Endometrium (tissue), 2 donors: ENCODE measurements around the gene BDH1.
"Not testable (repeated sequence)": the region's sequence is repeated elsewhere in the genome, so short reads cannot be mapped to it uniquely, and the experiment has no call there.

Experiments used
- FAIRE-seq: peaks from 2 replicates; lab custom pipeline; 2012; peaks lifted over from hg19 to GRCh38; lab: Jason Lieb, UNC
- donor health status: control.
- donor health status: control.

Gene BDH1

DNA sequence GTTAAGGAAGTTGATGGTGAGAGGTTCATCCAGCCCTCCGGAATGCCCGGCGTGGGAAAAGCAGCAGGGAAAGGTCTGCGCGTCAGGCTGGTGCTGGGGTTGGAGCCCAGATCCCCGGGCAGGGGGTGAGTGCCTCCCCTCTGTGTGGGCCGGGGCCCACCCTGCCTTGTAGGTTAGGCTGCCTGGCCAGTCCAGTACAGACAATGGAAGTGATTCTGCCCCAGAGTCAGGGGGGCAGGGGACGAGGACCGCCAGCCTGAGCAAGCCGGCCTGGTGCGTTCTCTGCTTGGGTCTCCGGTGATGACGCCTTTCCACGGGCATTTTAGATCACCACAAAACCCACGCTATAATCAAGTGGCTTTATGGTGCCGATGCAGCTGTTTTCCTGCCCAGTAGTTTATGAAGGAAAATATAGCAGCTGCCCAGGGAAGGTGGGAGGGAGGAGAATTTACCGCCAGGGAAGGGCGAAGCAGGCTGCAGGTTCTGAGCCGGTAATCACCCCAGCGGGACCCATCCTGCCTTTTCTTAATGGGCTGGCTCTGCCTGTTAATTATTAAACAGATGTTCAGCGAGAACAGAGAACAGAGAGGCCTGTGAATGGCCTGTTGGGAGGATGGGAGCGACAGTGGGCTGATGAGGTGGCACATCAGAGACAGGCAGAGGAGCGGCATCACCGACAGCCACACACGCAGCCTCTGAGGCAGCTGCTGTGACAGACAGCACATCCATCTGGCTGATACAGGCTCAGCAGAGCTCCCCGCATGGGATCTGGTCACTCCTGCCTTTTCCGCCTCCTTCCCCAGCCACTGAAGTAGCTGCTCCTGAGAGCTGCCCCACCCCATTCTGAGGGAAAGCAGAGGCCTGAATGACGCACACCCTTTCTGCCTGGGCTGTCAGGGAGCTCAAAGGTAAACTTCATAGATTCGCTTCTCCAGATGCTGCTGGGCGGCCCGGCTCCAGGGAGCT, 35.2 kb downstream of the BDH1 start:
- no peak for FAIRE-seq

DNA sequence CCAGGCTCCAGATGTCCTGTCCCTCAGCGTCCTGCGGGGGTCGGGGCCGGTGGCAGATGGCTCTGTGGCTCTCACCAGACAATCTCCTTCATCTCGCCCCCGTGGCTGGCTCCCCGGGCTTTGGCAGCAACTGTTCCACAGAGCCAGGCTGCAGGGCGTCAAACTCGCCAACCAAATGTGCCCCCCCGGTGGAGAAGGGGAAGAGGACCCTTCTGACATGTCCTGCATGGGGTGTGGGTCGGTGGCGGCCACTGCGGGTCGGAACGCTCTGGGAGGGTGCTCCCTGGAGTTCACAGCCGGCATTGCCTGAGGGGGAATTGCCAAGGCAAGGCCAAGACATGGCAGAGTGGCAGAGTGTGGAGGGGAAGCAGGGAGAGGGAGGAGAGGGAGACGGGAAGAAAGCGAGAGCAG, 36.0 kb downstream of the BDH1 start:
- FAIRE-seq, result no peak

DNA sequence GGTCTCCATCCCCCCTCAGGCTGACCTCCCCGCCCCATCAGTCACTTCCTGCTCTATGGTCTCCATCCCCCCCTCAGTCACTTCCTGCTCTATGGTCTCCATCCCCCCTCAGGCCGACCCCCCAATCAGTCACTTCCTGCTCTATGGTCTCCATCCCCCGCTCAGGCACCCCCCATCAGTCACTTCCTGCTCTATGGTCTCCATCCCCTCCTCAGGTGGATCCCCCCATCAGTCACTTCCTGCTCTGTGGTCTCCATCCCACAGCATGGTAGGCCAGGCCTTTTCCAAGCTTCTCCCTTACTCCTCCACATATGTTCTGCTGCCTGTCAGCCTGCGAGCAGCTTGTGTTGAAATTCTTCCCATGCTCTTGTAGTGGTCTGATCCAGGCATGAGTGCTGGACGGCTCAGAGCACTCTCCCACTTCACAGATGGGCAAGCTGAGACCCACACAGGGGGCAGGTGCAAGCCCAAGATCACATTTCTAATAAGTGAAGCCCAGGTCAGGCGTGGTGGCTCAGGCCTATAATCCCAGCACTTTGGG, 36.8 kb downstream of the BDH1 start:
- FAIRE-seq, result no peak

DNA sequence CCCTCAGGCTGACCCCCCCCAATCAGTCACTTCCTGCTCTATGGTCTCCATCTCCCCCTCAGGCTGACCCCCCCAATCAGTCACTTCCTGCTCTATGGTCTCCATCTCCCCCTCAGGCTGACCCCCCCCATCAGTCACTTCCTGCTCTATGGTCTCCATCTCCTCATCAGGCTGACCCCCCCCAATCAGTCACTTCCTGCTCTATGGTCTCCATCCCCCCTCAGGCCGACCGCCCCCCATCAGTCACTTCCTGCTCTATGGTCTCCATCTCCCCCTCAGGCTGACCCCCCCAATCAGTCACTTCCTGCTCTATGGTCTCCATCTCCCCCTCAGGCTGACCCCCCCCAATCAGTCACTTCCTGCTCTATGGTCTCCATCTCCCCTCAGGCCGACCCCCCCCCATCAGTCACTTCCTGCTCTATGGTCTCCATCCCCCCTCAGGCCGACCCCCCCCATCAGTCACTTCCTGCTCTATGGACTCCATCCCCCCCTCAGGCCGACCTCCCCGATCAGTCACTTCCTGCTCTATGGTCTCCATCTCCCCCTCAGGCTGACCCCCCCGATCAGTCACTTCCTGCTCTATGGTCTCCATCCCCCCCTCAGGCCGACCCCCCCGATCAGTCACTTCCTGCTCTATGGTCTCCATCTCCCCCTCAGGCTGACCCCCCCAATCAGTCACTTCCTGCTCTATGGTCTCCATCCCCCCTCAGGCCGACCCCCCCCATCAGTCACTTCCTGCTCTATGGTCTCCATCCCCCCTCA, 37.7 kb downstream of the BDH1 start:
- not testable (repeated sequence) for FAIRE-seq

DNA sequence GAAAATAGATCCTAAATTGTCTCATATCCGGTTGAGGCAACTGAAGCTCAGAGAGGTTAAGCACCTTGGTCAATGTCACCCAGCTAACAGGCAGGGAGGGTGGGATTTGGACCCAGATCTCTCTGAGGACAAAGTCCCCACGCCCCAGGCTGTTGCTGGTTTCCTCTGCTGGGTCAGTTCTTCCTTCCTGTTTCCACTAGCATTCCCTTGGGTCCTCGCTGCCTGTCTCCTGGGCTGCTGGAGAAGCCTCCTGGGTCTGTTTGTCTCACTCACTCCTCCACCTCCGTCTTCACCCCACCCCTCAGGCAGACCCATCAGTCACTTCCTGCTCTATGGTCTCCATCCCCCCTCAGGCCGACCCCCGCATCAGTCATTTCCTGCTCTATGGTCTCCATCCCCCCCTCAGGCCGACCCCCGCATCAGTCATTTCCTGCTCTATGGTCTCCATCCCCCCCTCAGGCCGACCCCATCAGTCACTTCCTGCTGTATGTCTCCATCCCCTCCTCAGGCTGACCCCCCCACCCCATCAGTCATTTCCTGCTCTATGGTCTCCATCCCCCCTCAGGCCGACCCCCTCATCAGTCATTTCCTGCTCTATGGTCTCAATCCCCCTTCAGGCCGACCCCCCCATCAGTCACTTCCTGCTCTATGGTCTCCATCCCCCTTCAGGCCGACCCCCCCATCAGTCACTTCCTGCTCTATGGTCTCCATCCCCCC, 38.7 kb downstream of the BDH1 start:
- not testable (repeated sequence) for FAIRE-seq

DNA sequence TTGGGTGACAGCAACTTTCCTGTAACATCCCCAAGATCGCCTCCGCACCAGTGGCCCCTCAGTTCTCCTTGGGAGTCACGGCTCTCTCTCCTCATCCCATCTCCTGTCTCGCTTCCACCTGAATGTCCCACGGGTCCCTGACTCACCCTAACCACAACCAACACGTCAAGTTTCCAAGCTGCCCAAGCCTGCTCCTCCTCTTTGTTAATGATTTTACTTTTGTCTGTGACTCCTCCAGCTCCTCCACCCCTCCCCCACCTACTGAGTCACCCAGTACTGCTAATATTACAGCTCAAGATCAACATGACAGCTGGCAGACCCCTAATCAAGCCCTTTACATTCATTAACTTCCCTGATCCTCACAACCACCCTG, 39.3 kb downstream of the BDH1 start:
- FAIRE-seq, result no peak

DNA sequence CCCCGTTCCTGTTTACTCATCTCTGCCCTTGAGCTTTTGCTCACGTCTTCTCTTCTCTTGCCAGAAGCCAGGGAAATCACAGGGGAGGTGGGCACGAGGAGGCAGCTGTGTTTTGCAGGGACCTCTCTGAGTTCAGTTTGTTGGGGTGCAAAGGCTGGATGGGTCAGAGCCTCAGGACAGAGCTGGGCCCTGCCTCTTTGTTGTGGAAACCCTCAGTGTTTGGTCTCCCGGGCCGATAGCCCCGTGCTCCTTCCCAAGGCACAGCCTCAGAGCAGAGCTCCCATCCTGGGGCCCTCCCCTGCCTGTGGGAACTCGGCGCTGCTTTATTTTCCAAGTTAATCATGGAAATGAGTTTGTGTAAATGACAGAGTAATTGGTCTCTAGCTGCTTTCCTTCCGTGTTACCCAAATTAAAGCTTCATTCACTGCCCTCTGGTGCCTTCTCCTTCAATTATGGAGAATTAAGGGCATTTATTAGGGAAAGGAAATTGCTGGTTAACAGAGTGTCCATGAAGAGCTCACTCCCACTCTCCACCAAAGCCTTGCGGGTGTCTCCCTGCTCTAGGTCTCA, 40.9 kb downstream of the BDH1 start:
- no peak for FAIRE-seq

DNA sequence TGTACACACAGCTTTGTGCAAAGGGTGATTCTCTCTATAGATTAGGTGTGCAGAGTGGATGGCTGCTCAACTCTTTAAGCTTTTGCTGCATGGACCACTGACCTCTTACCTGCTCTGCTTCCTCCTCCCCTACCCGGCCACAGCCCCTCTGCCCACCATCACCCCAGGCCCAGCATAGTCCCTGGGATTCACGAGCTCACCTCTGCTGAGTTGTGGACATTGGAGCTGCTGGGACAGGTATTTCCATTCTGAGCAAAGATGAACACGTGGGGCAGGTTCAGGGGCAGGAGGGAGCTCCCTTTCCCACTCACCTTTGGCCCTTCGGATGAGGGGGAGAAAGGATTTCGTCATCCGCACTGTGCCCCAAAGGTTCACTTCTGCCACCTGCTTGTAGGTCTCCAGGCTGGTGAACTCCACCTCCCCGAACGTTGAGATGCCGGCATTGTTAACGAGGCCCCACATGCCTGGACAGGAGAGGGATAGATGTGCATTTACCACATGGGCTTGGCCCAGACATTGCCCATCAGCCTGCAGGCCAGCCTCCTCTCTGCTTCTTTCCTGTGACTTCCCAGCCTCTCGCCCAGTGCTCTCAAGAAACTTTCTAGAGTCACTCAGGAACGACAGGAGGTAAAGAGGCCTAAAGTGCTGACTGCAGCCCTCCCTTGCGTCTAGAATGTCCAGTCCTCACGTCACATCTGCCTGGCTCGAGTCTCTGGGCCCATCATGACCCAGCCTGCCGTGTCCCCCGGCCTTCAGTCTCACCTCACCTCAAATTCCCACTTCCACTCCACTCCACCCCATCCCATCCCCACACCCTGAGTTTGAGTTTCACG, 41.6 kb downstream of the BDH1 start:
- FAIRE-seq, result no peak

DNA sequence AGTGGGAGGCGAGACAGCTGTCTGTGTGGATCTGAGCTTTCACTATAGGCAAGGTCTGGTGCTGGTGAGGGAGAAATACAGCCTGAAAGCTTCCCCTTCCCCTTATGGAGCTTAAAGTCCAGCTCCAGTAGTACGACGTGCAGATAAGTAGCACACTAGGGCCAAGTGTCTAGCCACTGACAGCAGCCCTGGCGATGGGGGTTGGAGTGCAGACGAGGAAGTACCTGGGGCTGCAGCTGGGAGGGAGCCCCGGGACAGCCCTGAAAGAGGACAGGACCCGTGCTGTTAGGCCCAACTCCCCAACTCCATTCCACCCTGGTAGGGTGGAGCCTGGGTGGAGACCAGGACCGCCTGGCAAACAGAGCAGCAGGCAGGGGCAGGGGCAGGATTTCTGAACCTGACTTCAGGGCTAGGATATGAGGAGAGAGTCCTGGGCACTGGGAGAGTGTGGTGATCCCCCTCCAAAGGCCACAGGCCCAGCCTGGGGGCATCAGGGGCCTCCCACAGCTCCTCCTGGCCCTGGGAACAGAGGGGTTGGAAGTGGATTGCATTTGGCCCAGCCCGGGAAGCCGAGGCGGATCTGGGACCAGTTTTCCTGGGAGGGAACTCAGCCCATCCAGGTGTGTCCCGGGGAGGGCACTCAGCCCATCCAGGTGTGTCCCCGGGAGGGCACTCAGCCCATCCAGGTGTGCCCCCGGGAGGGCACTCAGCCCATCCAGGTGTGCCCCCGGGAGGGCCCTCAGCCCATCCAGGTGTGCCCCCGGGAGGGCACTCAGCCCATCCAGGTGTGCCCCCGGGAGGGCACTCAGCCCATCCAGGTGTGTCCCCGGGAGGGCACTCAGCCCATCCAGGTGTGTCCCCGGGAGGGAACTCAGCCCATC, 42.8 kb downstream of the BDH1 start:
- no peak for FAIRE-seq

DNA sequence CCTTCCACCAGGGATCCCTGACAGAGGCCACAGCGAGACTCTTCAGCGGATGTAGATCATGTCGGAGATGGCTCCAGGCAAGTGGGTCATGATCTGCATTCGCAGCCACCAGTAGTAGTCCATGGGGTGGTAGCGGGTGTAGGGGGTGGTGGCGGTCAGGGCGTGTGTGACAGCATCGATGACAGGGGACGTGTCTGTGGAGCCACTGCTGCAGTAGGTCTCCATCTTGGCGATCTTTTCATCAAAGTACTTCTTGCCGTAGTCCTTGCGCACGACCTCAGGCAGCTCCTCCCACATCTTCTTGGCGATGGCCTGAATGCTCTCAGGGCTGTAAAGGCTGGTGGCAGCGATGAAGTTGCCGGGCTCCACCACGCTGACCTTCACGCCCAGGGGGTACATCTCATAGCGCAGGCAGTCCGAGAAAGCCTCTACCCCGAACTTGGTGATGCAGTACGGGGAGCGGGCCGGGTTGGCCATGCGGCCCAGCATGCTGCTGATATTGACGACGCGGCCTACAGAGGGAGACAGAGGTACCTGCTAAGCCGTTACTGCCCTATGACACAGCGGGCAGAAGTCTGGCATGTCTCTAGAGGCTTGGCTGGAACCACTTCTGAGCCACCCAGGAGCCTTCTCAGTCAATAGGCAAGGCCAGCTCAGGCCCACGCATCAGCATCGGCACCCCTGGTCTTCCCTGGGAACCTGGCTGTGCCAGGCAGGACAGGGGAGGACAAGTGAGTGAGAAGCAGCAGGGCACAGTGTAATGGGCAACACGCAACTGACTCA, 43.7 kb downstream of the BDH1 start:
- FAIRE-seq, result no peak

DNA sequence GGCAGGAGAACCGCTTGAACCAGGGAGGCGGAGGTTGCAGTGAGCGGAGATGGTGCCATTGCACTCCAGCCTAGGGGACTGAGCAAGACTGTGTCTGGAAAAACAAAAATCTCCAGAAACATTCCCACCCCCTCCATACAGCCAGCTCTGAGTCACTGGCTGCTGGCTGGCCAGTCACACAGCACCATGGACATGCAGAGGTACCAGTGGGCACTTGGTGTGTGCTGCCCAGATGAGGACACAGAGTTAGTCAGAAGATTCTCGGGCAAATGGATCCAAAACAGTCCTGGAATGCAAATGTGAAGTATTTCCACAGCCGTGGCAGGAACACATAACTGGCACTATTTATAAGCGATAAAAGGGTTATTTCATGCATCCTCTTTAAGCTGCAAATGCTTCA, 44.6 kb downstream of the BDH1 start:
- FAIRE-seq, result no peak

DNA sequence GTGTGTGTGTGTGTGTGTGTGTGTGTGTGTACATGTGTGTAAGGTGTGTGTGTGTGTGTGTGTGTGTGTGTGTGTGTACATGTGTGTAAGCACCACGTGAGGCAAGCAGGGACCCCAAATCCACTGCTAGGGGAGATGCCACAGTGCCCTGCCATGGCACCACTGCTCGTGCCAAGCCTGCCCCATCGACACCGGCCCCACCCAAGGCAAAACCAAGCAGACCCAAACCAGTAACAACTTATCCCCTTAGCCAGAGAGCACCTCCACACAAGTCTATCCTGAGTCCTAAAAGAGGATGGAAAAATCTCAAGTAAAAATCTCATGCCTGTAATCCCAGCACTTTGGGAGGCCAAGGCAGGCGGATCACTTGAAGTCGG, 45.1 kb downstream of the BDH1 start:
- FAIRE-seq, result no peak

DNA sequence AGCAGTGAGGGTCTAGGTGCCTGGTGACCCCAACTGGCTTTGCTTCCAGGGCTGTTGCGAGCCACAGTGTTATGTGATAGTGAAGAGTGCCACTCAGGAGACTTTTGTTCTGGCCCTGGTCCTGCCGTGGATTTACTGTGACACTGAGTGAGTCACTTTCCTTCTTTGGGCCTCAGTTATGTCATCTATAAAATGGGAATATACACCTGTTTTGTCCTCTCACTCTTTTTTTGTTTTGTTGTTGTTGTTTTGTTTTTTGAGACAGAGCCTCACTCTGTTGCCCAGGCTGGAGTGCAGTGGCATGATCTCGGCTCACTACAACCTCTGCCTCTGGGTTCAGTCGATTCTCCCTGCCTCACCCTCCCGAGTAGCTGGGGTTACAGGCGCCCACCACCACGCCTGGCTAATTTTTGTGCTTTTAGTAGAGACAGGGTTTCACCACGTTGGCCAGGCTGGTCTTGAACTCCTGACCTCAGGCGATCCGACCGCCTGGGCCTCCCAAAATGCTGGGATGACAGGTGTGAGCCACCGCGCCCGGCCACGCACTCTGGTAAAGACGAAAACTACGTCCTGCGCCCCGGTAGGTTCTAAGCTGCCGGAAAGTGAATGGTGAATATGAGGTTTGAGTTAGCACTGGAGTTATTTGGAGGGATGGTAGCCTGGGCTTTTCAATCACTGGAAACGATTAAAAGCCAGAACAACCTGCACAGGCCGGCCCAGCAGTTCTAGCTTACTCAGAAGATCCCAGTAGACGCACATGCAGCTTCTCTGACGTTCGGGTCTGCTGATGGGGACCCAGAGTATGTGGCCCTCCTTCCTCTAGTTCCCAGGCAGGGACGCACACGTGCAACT, 46.6 kb downstream of the BDH1 start:
- no peak for FAIRE-seq

DNA sequence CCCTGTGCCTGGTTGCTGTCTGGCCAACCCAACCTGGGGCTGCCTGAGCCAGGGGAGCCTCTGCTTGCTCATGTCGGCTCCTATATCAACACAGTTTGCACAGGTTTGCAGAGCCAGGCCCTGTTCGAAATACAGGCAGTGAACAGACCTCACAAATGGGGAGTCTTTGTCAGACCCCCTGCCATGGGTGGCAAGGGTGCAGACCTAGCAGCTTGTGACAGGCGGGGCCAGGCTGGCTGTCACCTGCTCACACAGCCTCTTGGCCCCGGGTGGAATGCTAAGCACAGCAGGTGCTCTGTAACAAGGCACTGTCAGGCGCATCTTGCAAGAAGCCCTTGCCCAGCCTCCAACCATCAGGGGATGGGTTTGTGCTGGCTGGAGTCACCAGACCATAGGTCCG, 47.3 kb downstream of the BDH1 start:
- no peak for FAIRE-seq

DNA sequence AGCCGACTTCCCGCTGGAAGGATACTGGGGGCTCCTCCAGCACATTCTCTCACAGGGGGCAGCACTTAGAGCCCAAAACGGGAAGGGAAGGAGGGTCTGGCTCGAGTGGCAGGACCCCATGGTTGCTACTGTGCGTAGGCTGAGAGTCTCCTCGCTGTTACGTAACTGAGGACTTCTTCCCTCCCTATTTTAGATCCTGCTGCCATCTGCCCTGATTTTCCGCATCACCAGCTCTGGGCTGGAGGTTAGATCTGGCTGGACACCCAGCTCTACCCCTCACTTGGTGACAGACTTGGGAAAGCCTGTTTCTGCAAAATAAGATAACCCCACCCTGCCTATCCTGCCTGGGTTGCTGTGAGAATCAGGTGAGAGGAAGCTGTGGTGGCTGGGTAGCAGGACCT, 47.7 kb downstream of the BDH1 start:
- FAIRE-seq, result no peak

DNA sequence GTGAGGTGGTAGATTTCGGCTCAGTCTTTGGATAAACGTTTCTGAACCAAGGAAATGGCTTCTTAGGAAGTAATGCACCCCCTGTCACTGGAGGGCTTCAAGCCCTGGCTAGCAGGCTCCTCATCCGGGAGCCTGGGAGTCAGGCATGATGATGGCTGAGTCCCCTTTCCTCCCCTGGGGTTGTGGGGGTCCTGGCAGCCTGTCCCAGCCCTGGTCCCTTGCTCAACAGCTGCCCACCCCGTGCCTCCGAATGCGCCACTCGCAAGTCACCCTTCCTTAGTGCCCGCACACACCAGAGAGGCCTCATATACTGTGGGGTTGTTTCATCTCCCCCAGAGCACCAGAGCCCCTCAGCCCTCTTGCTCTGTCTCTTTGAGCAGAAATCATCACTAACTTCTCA, 48.2 kb downstream of the BDH1 start:
- no peak for FAIRE-seq

DNA sequence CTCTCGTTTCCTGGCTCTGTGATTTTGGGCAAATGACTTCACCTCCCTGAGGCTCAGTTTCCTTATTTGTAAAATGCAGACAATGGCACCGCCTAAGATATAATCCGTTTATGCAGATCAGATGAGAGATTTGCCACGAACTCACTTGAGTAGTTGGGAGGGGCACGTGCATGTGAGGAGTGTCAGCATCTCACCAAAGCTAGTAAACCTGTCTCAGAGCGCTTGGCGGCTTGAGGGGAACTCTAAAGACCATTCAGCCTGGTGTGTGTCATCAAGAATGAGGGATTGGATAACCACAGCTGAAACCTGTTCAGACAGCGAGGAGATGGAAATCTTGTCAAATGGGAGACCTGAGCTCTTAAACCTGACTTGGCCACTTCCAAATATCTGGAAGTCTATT, 48.7 kb downstream of the BDH1 start:
- FAIRE-seq, result no peak

DNA sequence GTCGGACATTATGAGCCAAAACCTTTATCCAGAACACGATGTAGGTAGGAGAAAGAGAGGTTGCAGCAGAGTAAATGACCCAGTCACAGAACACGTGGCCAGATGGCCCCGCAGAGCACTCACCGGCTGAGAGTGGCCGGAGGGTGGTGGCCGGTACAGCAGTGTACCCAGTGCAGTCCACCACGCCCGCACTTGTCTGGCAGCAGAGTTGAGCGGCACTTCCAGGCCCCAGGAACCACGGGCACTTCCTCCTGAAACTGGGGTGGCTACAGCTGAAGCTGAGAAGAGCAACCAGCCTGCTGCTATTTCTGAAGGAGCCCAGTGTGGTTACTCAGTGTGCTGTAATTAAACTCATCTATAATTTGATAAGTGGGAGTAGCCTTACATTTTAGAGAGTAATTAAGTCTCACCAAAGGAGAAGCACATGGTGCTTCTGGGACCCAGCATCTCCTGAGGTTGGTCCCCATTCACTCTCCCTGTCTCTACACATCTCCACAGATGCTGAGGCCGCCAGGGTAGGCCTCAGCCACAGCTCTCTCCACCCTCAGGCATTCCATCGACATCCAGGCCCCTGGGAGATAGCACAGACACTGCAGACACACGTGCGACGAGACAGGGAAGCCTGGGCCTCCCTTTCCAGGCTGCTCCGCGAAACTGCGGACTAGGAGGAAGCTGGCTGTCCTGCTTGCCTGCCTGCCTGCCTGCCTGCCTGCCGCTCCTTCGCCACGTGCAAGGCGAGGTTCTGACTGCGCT, 49.8 kb downstream of the BDH1 start:
- FAIRE-seq, result no peak
